A549 (cell line): ENCODE data around the gene POLA1. TPM values are rescaled to one million over a fixed set of nuclear protein-coding genes. Genes with fewer than 3 reads are reported as not detected.

ENCODE experiments used
- ATAC-seq, 2 experiments: fragments of 200-7000 bp in 1 of 2; fragments of >200 bp in 1 of 2; cut with Nextera tagmentation in 1 of 2; cut with Tn5 transposase in 1 of 2; 3 replicates each; pipeline versions ENCODE4 v1.8.0 to v1.9.1; 2018 to 2020; ENCODE audit warnings: mild to moderate bottlenecking in 1 of 2, moderate library complexity in 1 of 2
- CTCF ChIA-PET: fragments of 300-600 bp; sonication (Branson Sonifier 250); formaldehyde crosslinking; extraction: SDS; loops from one replicate; lab custom pipeline; 2021; ENCODE audit warnings: antibody characterized with exemption, inconsistent platforms; lab: Yijun Ruan, JAX
- POLR2A ChIA-PET: fragments of 350-600 bp; formaldehyde crosslinking; extraction: SDS; loops from one replicate; lab custom pipeline; 2021; ENCODE audit warnings: antibody characterized with exemption, inconsistent platforms; lab: Yijun Ruan, JAX
- DNase-seq, 2 experiments: peaks; one replicate each; pipeline versions ENCODE4 v3.0.0 to v3.0.0-alpha.2; 2011 to 2016; ENCODE audit warnings: low read depth in 1 of 2, low spot score in 1 of 2
- FAIRE-seq: peaks from 2 replicates; lab custom pipeline; 2011; peaks lifted over from hg19 to GRCh38; lab: Jason Lieb, UNC
- H3K27ac ChIP-seq, 2 experiments: fragments of >200 bp; sonication (Bioruptor Twin); formaldehyde crosslinking; 3 replicates each; pipeline ENCODE4 v1.5.1; 2016 to 2017
- H3K4me1 ChIP-seq: fragments of >200 bp; sonication (Bioruptor Twin); formaldehyde crosslinking; 3 replicates; pipeline ENCODE4 v1.6.1; 2016
- H3K4me2 ChIP-seq: fragments of >200 bp; sonication (Bioruptor Twin); formaldehyde crosslinking; 3 replicates; pipeline ENCODE4 v1.6.1; 2016
- H3K4me3 ChIP-seq: fragments of >200 bp; sonication (Bioruptor Twin); formaldehyde crosslinking; 3 replicates; pipeline ENCODE4 v1.5.1; 2016
- H3K9me3 ChIP-seq: fragments of >200 bp; sonication (Bioruptor Twin); formaldehyde crosslinking; 3 replicates; pipeline ENCODE4 v1.6.1; 2016
- CBX2 ChIP-seq: fragments of 200-600 bp; sonication (generic); IDR thresholded peaks from 2 replicates; pipeline ENCODE4 v1.6.1; 2016; ENCODE audit warnings: low read depth, mild to moderate bottlenecking, borderline replicate concordance
- EP300 ChIP-seq, 2 experiments: fragments of >200 bp; sonication (Bioruptor Twin); formaldehyde crosslinking; IDR thresholded peaks; 2 replicates in 1 of 2; 3 replicates in 1 of 2; pipeline ENCODE4 v1.6.1; 2016 to 2017
- FOSB ChIP-seq: fragments of 250-450 bp; sonication (Bioruptor Pico); IDR thresholded peaks from 2 replicates; pipeline ENCODE4 v1.5.0; 2020; ENCODE audit warnings: mild to moderate bottlenecking, moderate library complexity
- FOSL2 ChIP-seq, 2 experiments: fragments of 450-650 bp in 1 of 2; fragments of >200 bp in 1 of 2; sonication (Bioruptor Twin) in 1 of 2; formaldehyde crosslinking; IDR thresholded peaks; 2 replicates each; pipeline versions ENCODE4 v1.5.0 to v1.6.1; 2016 to 2020; ENCODE audit warnings: mild to moderate bottlenecking in 1 of 2, moderate library complexity in 1 of 2
- GATA3 ChIP-seq: IDR thresholded peaks from 2 replicates; pipeline ENCODE4 v1.6.1; 2012; ENCODE audit warnings: borderline replicate concordance
- HEYL ChIP-seq: fragments of 250-450 bp; sonication (Bioruptor Pico); IDR thresholded peaks from 2 replicates; pipeline ENCODE4 v1.8.0; 2021; ENCODE audit warnings: mild to moderate bottlenecking, moderate library complexity
- HOXA7 ChIP-seq: fragments of 250-450 bp; sonication (Bioruptor Pico); IDR thresholded peaks from 2 replicates; pipeline ENCODE4 v1.5.0; 2020; ENCODE audit warnings: mild to moderate bottlenecking, moderate library complexity
- HOXB13 ChIP-seq: fragments of 250-450 bp; sonication (Bioruptor Pico); IDR thresholded peaks from 2 replicates; pipeline ENCODE4 v1.5.0; 2020; ENCODE audit warnings: low read depth, mild to moderate bottlenecking, moderate library complexity
- HOXB5 ChIP-seq: fragments of 250-450 bp; sonication (Bioruptor Pico); IDR thresholded peaks from 2 replicates; pipeline ENCODE4 v1.5.0; 2020; ENCODE audit warnings: mild to moderate bottlenecking, moderate library complexity
- MAZ ChIP-seq: fragments of 150-350 bp; IDR thresholded peaks from 2 replicates; pipeline ENCODE4 v1.6.1; 2014; ENCODE audit warnings: antibody characterized with exemption, low read depth, low read length, borderline replicate concordance
- PHF8 ChIP-seq: fragments of 200-600 bp; sonication (generic); IDR thresholded peaks from 2 replicates; pipeline ENCODE4 v1.6.1; 2016; ENCODE audit warnings: low read depth, mild to moderate bottlenecking, antibody characterized with exemption, moderate library complexity, borderline replicate concordance
- POLR2A ChIP-seq: IDR thresholded peaks from 2 replicates; pipeline ENCODE4 v1.6.1; 2012; ENCODE audit warnings: mild to moderate bottlenecking, low read length
- RARB ChIP-seq: fragments of 250-450 bp; sonication (Bioruptor Pico); IDR thresholded peaks from 2 replicates; pipeline ENCODE4 v1.8.0; 2021; ENCODE audit warnings: mild to moderate bottlenecking, moderate library complexity
- RFX5 ChIP-seq: fragments of 450-650 bp; IDR thresholded peaks from 2 replicates; pipeline ENCODE4 v1.7.1; 2014; ENCODE audit warnings: antibody characterized with exemption, mild to moderate bottlenecking, moderate library complexity
- RNF2 ChIP-seq: fragments of 200-600 bp; sonication (generic); IDR thresholded peaks from 2 replicates; pipeline ENCODE4 v1.6.1; 2016; ENCODE audit warnings: low read depth, mild to moderate bottlenecking, antibody characterized with exemption, moderate library complexity, borderline replicate concordance
- SMC3 ChIP-seq: fragments of >200 bp; sonication (Bioruptor Twin); formaldehyde crosslinking; IDR thresholded peaks from 3 replicates; pipeline ENCODE4 v1.6.1; 2018; ENCODE audit warnings: inconsistent platforms
- USF2 ChIP-seq: fragments of 450-650 bp; IDR thresholded peaks from 2 replicates; pipeline ENCODE4 v1.6.1; 2014; ENCODE audit warnings: antibody characterized with exemption
- ZNF302 ChIP-seq: fragments of 250-450 bp; sonication (Bioruptor Pico); IDR thresholded peaks from 2 replicates; pipeline ENCODE4 v1.9.0; 2021; ENCODE audit warnings: inconsistent platforms, mild to moderate bottlenecking, moderate library complexity
- ZSCAN20 ChIP-seq: fragments of 250-450 bp; sonication (Bioruptor Pico); IDR thresholded peaks from 2 replicates; pipeline ENCODE4 v1.8.0; 2022; ENCODE audit warnings: mild to moderate bottlenecking, moderate library complexity
- WGBS: methylation state at CpG from one replicate; pipeline ENCODE4 v1.1.6; 2017; ENCODE audit errors: missing lambda C conversion rate; 5-methylcytosine and 5-hydroxymethylcytosine counted together
- polyA plus RNA-seq, 4 experiments: library from polyadenylated mRNA; depleted of rRNA in 3 of 4; stranded (reverse); fragments of >200 nt; fragmentation: RNase III in 1 of 4; extraction: RNeasy Plus Mini Kit Qiagen cat#74134 plus additional on column Dnase treatment in 1 of 4; gene quantifications; 2 replicates in 3 of 4; 3 replicates in 1 of 4; pipeline ENCODE4 v1.2.3, GENCODE V29; 2011 to 2017
- TF ChIP-seq, protein P1 (sequence below): fragments of >200 bp; sonication (Bioruptor Twin); formaldehyde crosslinking; IDR thresholded peaks from 3 replicates; pipeline ENCODE4 v1.6.1; 2016

The POLA1 gene
- polyA plus RNA-seq, 2 of the 4 experiments (the other 2 are of a cell fraction): 8.8 to 17.5 TPM

DNA sequence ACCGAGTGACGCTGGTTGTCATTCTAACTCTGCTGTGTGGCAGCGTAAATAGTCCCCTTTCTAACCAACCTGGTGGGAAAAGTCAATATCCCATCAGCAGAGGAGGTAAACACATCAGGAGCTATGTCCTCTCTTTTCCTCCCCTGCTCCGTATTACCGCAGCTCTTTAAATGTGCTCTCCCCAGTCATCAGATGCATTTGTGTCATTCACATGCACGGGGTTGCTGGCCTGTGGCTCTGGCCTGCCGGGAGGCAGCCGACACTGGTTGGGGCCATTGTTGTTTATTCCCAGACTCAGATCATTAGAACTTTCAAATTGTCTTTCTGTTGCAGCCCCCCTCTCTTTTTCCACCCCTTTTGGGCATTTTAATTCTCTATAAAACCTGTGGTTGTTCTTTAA, 300.2 kb downstream of the POLA1 start:
- H3K4me3 ChIP-seq: no peak overlapping the region
- ChIA-PET CTCF (no interaction called here), POLR2A (no interaction called here)
- TF ChIP-seq USF2: no peak
- TF ChIP-seq HOXB5 (CRISPR knock-in tag): no peak
- TF ChIP-seq PHF8: no peak
- no peak for TF ChIP-seq HOXB13 (CRISPR knock-in tag)
- DNase-seq (no peak), ATAC-seq (no peak), FAIRE-seq (no peak)
- H3K27ac ChIP-seq: no peak overlapping the region
- WGBS: 96% methylated on average over 8 of the region's 8 CpGs
- H3K4me1 ChIP-seq: no peaks in the 10 kb centered on the region; the same call in 2 of the 3 replicates
- H3K9me3 ChIP-seq: no peaks in the 10 kb centered on the region
- H3K4me2 ChIP-seq: no peak overlapping the region

DNA sequence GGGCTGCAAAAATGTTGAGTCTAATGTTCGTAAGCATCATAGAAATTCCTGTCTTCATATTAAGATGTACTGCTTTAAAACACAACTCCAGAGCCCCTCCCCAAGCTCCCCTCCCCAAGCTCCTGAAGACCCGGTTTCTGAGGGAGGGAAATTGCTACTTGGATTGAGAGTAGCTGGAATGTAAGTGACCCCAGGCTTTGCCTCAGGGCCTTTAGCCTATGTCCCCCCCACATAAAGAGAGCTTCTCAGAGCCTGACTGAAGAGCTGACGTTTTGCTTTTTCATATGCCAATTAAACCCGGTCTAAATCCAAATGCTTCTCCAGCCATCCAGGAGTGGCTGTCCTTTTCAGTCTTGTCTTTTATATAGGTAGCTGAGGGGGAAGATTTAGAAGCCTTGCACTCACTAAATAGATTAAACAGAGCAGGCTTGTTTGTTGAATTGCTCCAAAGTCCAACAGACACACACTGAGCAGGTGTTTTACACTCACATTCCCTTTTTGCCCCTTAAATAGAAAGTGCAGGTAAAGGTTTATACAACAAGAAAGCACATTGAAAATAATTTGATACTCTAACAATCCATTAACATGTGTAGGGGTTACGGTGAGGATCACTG, 302.5 kb downstream of the POLA1 start:
- no peak overlapping the region for H3K4me2 ChIP-seq
- CTCF ChIA-PET: no interaction called here
- POLR2A ChIA-PET: no interaction called here
- ATAC-seq (no peak), FAIRE-seq (no peak)
- 90% methylated on average over 5 of the region's 5 CpGs for WGBS
- H3K4me3 ChIP-seq: no peak overlapping the region
- H3K27ac ChIP-seq: no peak overlapping the region
- TF ChIP-seq FOSL2 (IDR thresholded peaks at IDR 0.05) (no peak), FOSL2 (CRISPR knock-in tag; IDR thresholded peaks at IDR 0.05) (no peak), RNF2 (no peak), RARB (CRISPR knock-in tag) (no peak), EP300 (IDR thresholded peaks at IDR 0.05) (no peak), POLR2A (no peak), SMC3 (no peak), FOSB (CRISPR knock-in tag) (no peak), CBX2 (no peak)
- TF ChIP-seq, all 56 proteins: peak for 0
- no peak for DNase-seq
- Histone ChIP-seq H3K9me3 (no peaks in the 10 kb centered on the region), H3K4me1 (no peaks in the 10 kb centered on the region)

DNA sequence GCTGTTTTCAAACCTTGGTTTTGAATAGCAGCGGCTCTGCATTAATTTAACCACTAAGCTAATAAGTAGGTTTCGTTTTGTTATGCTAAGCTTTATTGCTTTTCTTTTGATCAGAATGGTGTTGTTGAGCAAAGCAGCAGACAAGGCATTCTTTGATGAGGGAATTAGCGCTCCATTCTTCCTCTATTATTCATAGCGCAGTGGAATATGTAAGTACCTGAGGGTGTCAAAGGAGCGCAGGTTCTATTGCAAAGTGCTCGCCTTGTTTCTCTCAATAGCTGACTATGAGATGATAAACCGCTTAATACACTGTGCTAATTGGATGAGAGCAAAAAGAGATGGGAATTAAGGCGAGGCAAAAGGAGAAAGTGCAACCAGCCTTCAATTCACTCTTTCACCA, 305.8 kb downstream of the POLA1 start:
- H3K27ac ChIP-seq: no peak overlapping the region
- no peak overlapping the region for H3K4me3 ChIP-seq
- ChIA-PET CTCF (interaction anchor here (0.9 to 2.0 kb wide), 3 partner anchors 12 to 161 kb away, joined by 3 to 8 read pairs (median 3); no protein-coding TSS in a partner anchor), POLR2A (no interaction called here)
- FAIRE-seq (no peak), ATAC-seq (no peak), DNase-seq (no peak)
- H3K4me1 ChIP-seq: no peaks in the 10 kb centered on the region
- TF ChIP-seq, protein P1, sequence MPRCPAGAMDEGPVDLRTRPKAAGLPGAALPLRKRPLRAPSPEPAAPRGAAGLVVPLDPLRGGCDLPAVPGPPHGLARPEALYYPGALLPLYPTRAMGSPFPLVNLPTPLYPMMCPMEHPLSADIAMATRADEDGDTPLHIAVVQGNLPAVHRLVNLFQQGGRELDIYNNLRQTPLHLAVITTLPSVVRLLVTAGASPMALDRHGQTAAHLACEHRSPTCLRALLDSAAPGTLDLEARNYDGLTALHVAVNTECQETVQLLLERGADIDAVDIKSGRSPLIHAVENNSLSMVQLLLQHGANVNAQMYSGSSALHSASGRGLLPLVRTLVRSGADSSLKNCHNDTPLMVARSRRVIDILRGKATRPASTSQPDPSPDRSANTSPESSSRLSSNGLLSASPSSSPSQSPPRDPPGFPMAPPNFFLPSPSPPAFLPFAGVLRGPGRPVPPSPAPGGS: no peak
- no peak for TF ChIP-seq MAZ
- TF ChIP-seq GATA3: no peak
- no peak for TF ChIP-seq HOXA7 (CRISPR knock-in tag)
- TF ChIP-seq RFX5: no peak
- no peak for TF ChIP-seq HEYL
- no peak for TF ChIP-seq ZNF302
- TF ChIP-seq ZSCAN20 (CRISPR knock-in tag): no peak
- 90% methylated on average over 8 of the region's 8 CpGs for WGBS
- no peak overlapping the region for H3K4me2 ChIP-seq
- H3K9me3 ChIP-seq: no peaks in the 10 kb centered on the region
